ENCODE measurements around the gene JPH2.

JPH2 gene

GRCh38 chr20:44074252-44075151, 112.5 kb downstream of the JPH2 start:
- DNase-seq, result peak; percentile 72

GRCh38 chr20:44073675-44074071, 113.3 kb downstream of the JPH2 start:
- DNase-seq, result no peak

- no peak for DNase-seq
These were observed 113.8 kb downstream of the JPH2 start for GRCh38 chr20:44073011-44073674.

- DNase-seq, result no peak
These were observed 114.6 kb downstream of the JPH2 start for GRCh38 chr20:44072384-44072783.

- DNase-seq, result no peak
These were observed 115.4 kb downstream of the JPH2 start for GRCh38 chr20:44071526-44072111.

GRCh38 chr20:44071057-44071456, 115.9 kb downstream of the JPH2 start:
- no peak for DNase-seq

GRCh38 chr20:44070139-44070900, 116.7 kb downstream of the JPH2 start:
- DNase-seq, result no peak

- no peak for DNase-seq
These were observed 117.6 kb downstream of the JPH2 start for GRCh38 chr20:44069203-44070011.

GRCh38 chr20:44068316-44069201, 118.4 kb downstream of the JPH2 start:
- no peak for DNase-seq

- no peak for DNase-seq
These were observed 119.3 kb downstream of the JPH2 start for GRCh38 chr20:44067650-44068081.

- no peak for DNase-seq
These were observed 120.1 kb downstream of the JPH2 start for GRCh38 chr20:44066645-44067606.

GRCh38 chr20:44065401-44066340, 121.3 kb downstream of the JPH2 start:
- DNase-seq, result no peak

GRCh38 chr20:44064501-44065400, 122.2 kb downstream of the JPH2 start:
- DNase-seq, result no peak
